Coronary artery (tissue), 2 donors: ENCODE results near the gene LDLRAD4.
A peak's percentile ranks its signal among the peaks of the same experiment; 100 is the strongest.

Experiments
- DNase-seq: peaks from one replicate; pipeline ENCODE4 v3.0.0-alpha.2; 2017; ENCODE audit warnings: low spot score
- H3K27ac ChIP-seq, 2 donors: fragments of 200-600 bp; sonication (generic); one replicate each; pipeline ENCODE4 v1.5.1; 2016 to 2019
- H3K4me3 ChIP-seq: fragments of 200-600 bp; sonication (generic); 2 replicates; pipeline ENCODE4 v1.5.1; 2016; ENCODE audit warnings: mild to moderate bottlenecking, moderate library complexity
- TF ChIP-seq, protein P1 (sequence below): fragments of 200-600 bp; sonication (generic); IDR thresholded peaks from one replicate; pipeline ENCODE4 v1.5.1; 2019; ENCODE audit warnings: antibody characterized with exemption

LDLRAD4 gene

DNA sequence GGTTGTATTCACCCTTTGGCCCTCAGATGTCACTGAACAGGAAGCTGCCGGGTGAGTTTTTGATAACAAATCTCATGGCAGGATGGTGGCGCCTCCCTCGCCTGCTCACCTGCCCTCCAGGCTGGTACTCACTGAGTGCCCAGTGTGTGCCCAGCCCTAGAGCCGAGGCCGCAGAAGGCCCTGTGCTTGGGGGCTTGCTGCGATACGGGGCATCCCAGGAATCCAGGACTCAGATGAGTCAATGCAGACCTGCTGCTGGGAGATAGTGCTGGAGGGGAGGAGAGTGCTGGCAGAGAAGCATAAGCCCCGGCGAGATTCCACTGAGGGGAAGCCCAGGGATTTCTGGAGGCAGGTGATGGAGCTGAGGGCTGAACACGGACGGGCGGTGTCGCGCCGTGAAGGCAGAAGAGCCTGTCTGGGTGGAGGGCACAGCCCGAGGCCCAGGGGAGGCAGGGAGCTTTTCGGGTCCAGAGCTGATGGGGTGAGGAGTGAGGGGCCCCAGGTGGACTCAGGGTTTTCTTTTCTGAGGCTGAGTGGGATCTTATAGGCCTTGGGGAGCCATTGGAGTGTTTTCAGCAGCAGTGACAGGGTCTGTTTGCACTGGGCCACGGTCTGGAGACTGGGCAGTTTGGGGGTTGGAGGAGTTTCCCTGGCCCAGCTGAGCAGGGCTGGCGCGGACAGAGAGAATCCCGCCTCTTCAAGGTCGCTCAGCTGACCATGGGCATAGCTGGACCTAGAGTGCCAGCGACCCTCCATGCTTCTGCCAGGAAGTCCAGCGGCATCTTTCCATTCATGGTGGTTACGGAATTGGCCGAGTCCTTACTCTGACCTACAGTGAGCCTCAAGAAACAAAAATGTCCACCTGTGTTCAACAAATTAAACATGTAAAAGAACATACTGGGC lies 35.5 kb downstream of the LDLRAD4 start:
- peak; percentile 62 for DNase-seq
- H3K4me3 ChIP-seq, result no peak overlapping the region
- H3K27ac ChIP-seq, result no peak overlapping the region
- TF ChIP-seq, protein P1, sequence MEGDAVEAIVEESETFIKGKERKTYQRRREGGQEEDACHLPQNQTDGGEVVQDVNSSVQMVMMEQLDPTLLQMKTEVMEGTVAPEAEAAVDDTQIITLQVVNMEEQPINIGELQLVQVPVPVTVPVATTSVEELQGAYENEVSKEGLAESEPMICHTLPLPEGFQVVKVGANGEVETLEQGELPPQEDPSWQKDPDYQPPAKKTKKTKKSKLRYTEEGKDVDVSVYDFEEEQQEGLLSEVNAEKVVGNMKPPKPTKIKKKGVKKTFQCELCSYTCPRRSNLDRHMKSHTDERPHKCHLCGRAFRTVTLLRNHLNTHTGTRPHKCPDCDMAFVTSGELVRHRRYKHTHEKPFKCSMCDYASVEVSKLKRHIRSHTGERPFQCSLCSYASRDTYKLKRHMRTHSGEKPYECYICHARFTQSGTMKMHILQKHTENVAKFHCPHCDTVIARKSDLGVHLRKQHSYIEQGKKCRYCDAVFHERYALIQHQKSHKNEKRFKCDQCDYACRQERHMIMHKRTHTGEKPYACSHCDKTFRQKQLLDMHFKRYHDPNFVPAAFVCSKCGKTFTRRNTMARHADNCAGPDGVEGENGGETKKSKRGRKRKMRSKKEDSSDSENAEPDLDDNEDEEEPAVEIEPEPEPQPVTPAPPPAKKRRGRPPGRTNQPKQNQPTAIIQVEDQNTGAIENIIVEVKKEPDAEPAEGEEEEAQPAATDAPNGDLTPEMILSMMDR, result no peak

DNA sequence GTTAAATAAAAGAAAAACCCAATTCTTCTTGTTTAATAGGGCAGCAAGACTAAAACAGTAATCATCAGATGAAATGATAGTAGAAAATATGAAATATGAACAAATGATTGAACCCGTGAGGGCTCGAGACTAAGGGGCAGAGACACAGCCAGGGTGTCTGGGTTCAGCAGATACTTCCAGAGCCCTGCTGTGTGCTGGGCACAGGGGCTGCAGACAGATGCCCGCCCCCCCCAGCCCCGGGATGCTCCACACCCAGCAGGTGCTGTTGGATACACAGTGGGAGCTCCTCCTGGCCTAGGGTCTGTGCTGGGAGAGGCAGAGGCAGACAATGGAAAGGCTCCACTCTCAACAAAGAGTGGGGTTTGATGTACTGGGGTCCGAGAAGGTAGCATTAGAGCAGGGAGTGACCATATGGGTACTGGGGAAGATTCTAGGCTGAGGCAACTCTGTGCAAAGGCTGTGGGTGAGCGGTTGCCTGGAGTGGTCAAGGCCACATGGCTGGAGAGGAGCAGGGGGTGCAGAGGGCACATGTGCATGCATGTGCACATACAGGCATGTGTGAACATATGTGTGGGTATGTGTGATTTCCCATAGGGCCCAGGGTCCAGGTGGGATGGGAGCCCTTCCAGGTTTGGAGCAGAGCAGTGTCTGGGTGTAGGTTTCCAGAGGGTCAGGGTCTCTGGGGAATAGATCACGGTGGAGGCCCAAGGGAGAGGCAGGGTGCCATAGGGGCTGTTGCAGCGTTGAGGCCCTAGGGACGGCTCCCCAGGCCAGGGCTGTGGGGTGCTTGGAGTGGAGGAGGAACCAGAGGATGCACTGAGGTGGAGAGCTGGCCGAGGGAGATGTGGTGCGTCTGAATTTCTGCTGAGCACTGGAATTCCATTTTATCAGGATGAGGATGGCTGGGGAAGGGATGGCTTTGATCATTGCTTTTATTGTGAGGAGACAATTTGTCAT lies 36.7 kb downstream of the LDLRAD4 start:
- Histone ChIP-seq H3K27ac (no peak overlapping the region), H3K4me3 (no peak overlapping the region)
- DNase-seq, result peak; percentile 46
- TF ChIP-seq, protein P1, result no peak

DNA sequence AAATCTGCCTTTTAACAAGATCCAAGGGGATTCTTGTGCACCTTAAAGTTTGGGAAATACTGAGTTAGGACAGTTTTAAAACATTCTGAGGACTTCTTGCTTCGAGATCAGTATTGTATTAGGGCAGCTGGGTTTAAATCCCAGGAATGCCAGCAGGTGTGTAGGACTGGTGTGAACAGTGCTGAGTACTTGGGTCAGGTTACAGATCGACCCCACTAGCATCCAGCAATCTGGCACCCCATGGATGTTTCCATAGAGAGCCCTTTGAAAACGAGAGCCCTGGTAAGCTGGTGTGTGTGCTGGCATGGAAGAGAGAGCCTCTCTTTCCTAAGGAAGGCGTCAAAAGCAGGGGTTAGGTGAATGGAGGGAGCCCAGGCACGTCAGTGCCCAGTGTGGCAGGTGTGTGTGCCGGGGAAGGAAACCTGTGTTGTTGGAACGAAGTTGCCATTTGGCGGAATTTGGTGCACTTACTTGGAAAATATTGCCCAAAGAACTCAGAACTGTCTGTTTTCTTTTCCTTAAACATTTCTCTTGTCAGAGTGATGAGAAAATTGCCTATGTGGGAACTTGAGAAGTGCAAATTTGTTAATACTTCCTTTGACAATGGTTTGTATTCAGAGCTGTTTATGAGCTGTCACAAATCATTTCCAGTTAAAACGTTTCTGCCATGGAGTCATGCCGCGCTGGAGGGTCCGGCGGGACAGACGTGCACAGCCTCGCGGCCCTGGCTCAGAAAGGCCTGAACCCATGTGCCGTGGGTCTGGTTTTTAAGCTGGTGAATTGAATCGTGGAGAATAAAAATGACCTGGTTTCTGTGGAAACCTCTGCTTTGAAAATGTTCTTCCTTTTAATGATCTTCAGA lies 38.1 kb downstream of the LDLRAD4 start:
- DNase-seq, result peak; percentile 46
- TF ChIP-seq, protein P1, result no peak
- no peak overlapping the region for H3K27ac ChIP-seq
- H3K4me3 ChIP-seq, result no peak overlapping the region

DNA sequence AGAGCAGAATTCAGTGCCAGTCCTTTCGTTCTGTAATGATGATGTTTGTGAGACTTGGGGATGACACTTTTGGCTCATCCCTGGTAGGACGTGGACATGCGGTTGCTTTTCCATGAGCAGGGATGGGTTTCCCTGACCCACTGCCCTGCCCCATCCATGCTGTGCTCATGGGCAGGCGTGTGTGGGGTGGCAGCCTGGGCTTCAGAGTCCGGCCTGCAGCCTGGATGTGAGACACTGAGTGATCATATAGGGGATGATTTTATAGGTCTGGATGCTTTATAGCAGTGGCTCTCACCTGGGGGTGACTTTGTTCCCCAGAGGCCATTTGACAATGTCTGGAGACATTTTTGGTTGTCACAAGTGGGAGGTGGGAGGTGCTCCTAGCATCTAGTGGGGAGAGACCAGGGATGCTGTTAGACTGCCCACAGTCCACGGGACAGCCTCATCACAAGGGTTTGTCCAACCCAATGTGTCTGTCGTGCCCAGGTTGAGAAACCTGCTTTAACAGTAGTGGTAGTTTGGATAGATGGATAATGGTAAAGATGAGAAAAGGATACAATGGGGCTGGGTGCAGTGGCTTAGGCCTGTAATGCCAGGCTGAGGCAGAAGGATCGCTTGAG lies 38.9 kb downstream of the LDLRAD4 start:
- no peak overlapping the region for H3K27ac ChIP-seq
- H3K4me3 ChIP-seq, result no peak overlapping the region
- DNase-seq, result peak; percentile 64
- TF ChIP-seq, protein P1, result no peak

DNA sequence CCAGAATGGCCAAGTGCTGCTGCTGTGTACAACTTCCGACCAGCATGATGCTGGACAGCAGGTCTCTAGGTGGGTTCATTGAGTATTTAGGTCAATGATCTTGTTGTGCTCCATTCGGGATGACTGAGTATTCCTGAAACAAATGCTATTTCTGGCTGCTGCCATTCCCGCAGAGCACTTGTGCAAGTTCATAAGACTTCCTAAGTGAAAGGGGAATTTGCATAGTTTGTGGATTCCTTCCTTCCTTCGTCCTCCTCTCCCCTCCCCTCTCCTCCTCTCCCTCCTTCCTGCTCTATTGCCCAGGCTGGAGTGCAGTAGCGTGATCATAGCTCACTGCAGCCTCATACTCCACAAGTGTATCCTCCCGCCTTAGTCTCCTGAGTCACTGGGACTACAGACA lies 40.4 kb downstream of the LDLRAD4 start:
- H3K4me3 ChIP-seq, result peak overlapping the region; percentile 42
- TF ChIP-seq, protein P1, result no peak
- peak; percentile 70 for DNase-seq
- H3K27ac ChIP-seq, result peak overlapping the region; percentile 3 to 73

DNA sequence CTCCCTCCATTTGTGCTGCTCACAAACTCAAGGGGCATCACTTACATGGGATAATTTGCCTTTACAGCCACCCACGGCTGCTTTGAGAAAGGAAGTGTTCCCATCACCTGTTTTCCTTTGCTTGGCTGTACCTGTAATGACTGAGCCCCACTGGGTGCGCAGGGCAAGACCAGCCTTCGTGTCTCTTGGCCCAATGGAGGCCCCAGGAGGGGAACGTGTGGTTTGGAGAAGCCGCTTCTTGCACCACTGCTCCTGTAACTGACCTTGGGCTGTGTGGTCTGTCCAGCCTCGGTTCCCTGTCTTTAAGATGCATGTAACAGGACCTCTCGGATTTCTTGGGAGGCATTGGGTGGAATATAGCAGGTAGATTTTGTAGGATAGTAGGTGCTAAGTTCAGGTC lies 41.1 kb downstream of the LDLRAD4 start:
- no peak overlapping the region for H3K4me3 ChIP-seq
- DNase-seq, result peak; percentile 76
- H3K27ac ChIP-seq, result peak overlapping the region; percentile 3 to 73
- TF ChIP-seq, protein P1, result no peak
